Caco-2 (cell line): ENCODE results near the gene ABCC12. TPM values are rescaled to one million over a fixed set of nuclear protein-coding genes. Genes with fewer than 3 reads are reported as not detected.

Experiments used
- BruUV-seq: library from RNA; stranded (reverse); fragments of 400-500 nt; replicated peaks from 2 replicates; lab custom pipeline; 2021; lab: Mats Ljungman, UMichigan
- CTCF ChIA-PET: fragments of 300-600 bp; sonication (Branson Sonifier 250); formaldehyde crosslinking; loops from one replicate; lab custom pipeline; 2022; ENCODE audit warnings: antibody characterized with exemption; lab: Charles Lee
- POLR2A ChIA-PET: fragments of 300-600 bp; sonication (Branson Sonifier 250); formaldehyde crosslinking; loops from one replicate; lab custom pipeline; 2022; ENCODE audit warnings: antibody characterized with exemption; lab: Charles Lee
- DNase-seq, 2 experiments: peaks; one replicate each; pipeline versions ENCODE4 v3.0.0 to v3.0.0-alpha.2; 2020 to 2022
- H3K27me3 ChIP-seq: replicated peaks from 2 replicates; pipeline ENCODE4 v1.6.0; 2011; ENCODE audit warnings: low read length; ENCODE audit not compliant: control insufficient read depth, insufficient read depth
- H3K36me3 ChIP-seq: 2 replicates; pipeline ENCODE4 v1.5.1; 2011; ENCODE audit warnings: low read length; ENCODE audit not compliant: control insufficient read depth, insufficient read depth
- H3K4me1 ChIP-seq: fragments of 250-450 bp; sonication (Bioruptor Pico); 2 replicates; pipeline ENCODE4 v1.5.1; 2020; ENCODE audit warnings: mild to moderate bottlenecking
- H3K4me3 ChIP-seq: 2 replicates; pipeline ENCODE4 v1.5.1; 2011; ENCODE audit warnings: low read depth, mild to moderate bottlenecking, control low read depth, low read length
- H3K9me3 ChIP-seq: fragments of 250-450 bp; sonication (Bioruptor Pico); 2 replicates; pipeline ENCODE4 v1.5.1; 2020; ENCODE audit warnings: mild to moderate bottlenecking, moderate library complexity
- H3K27ac Mint-ChIP-seq: one replicate; pipeline ENCODE4 v1.8.0; 2022; ENCODE audit warnings: mixed read lengths; ENCODE audit not compliant: unreplicated experiment
- H3K27me3 Mint-ChIP-seq: one replicate; pipeline ENCODE4 v1.8.0; 2022; ENCODE audit warnings: mixed read lengths; ENCODE audit not compliant: insufficient read depth, unreplicated experiment
- H3K36me3 Mint-ChIP-seq: one replicate; pipeline ENCODE4 v1.8.0; 2022; ENCODE audit warnings: mild to moderate bottlenecking, mixed read lengths; ENCODE audit not compliant: insufficient read depth, unreplicated experiment
- H3K4me1 Mint-ChIP-seq: one replicate; pipeline ENCODE4 v1.8.0; 2022; ENCODE audit warnings: low read depth, mixed read lengths; ENCODE audit not compliant: unreplicated experiment
- H3K4me3 Mint-ChIP-seq: one replicate; pipeline ENCODE4 v1.8.0; 2022; ENCODE audit warnings: mild to moderate bottlenecking, moderate library complexity, mixed read lengths; ENCODE audit not compliant: unreplicated experiment
- H3K9me3 Mint-ChIP-seq: one replicate; pipeline ENCODE4 v1.8.0; 2022; ENCODE audit warnings: mixed read lengths; ENCODE audit not compliant: unreplicated experiment
- intact Hi-C: fragments of 100-400 bp; cut with micrococcal nuclease; formaldehyde crosslinking; loops from one replicate; pipeline ENCODE4 v1.10.0; 2022; ENCODE audit not compliant: unreplicated experiment
- total RNA-seq: library from RNA; stranded (reverse); gene quantifications from 2 replicates; pipeline ENCODE4 v1.2.3, GENCODE V29; 2022
- TF ChIP-seq, protein P1 (sequence below), 2 experiments: fragments of 200-600 bp in 1 of 2; IDR thresholded peaks; 1 replicate in 1 of 2; 2 replicates in 1 of 2; pipeline versions ENCODE4 v1.5.1 to v1.8.0; 2011 to 2022; ENCODE audit warnings: antibody characterized with exemption in 1 of 2, control low read depth in 1 of 2, inconsistent platforms in 1 of 2, low read depth in 1 of 2, low read length in 1 of 2, mild to moderate bottlenecking in 1 of 2, moderate library complexity in 1 of 2; ENCODE audit not compliant: insufficient read depth in 1 of 2, severe bottlenecking in 1 of 2, unreplicated experiment in 1 of 2

The ABCC12 gene
- total RNA-seq, 1 experiment from 2014 or later, result not detected

DNA sequence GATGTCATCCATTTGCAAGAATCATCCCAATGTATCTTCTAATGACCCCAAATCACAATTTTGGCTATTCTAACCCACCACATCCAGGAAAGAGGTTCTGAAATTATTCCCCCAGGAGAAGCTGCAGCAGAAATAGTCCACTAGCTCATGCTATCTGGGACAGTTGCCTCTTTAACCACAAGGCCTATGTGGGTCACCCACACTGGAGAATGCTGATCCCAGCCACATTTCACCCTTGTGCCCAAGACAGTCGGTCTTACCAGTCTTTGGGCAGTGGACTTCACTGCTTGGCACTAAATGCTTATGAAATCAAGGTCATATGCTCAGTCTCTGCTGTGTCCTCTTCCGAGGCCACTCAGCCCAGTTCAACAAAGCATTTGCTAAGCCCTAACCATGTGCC lies 27.0 kb downstream of the ABCC12 start:
- Histone ChIP-seq H3K36me3 (no peaks in the 10 kb centered on the region), H3K27me3 (no peaks in the 10 kb centered on the region), H3K4me1 (no peaks in the 10 kb centered on the region), H3K4me3 (no peak overlapping the region), H3K9me3 (no peaks in the 10 kb centered on the region)
- CTCF ChIA-PET, result no interaction called here
- POLR2A ChIA-PET, result no interaction called here
- no peaks in the 10 kb centered on the region for H3K4me1 Mint-ChIP-seq
- TF ChIP-seq, protein P1, sequence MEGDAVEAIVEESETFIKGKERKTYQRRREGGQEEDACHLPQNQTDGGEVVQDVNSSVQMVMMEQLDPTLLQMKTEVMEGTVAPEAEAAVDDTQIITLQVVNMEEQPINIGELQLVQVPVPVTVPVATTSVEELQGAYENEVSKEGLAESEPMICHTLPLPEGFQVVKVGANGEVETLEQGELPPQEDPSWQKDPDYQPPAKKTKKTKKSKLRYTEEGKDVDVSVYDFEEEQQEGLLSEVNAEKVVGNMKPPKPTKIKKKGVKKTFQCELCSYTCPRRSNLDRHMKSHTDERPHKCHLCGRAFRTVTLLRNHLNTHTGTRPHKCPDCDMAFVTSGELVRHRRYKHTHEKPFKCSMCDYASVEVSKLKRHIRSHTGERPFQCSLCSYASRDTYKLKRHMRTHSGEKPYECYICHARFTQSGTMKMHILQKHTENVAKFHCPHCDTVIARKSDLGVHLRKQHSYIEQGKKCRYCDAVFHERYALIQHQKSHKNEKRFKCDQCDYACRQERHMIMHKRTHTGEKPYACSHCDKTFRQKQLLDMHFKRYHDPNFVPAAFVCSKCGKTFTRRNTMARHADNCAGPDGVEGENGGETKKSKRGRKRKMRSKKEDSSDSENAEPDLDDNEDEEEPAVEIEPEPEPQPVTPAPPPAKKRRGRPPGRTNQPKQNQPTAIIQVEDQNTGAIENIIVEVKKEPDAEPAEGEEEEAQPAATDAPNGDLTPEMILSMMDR (IDR thresholded peaks at IDR 0.05; ENCODE audit: insufficient read depth in 1 of 2, low read depth in 1 of 2, low read length in 1 of 2, severe bottlenecking in 1 of 2, unreplicated experiment in 1 of 2), result no peak
- no peak overlapping the region for H3K27ac Mint-ChIP-seq
- intact Hi-C loops, result no loop called here
- no peaks in the 10 kb centered on the region for H3K9me3 Mint-ChIP-seq
- no peaks in the 10 kb centered on the region for H3K36me3 Mint-ChIP-seq
- no peaks in the 10 kb centered on the region for H3K27me3 Mint-ChIP-seq
- DNase-seq, result no peak
- BruUV-seq, result no TSS peak
- H3K4me3 Mint-ChIP-seq, result no peak overlapping the region

DNA sequence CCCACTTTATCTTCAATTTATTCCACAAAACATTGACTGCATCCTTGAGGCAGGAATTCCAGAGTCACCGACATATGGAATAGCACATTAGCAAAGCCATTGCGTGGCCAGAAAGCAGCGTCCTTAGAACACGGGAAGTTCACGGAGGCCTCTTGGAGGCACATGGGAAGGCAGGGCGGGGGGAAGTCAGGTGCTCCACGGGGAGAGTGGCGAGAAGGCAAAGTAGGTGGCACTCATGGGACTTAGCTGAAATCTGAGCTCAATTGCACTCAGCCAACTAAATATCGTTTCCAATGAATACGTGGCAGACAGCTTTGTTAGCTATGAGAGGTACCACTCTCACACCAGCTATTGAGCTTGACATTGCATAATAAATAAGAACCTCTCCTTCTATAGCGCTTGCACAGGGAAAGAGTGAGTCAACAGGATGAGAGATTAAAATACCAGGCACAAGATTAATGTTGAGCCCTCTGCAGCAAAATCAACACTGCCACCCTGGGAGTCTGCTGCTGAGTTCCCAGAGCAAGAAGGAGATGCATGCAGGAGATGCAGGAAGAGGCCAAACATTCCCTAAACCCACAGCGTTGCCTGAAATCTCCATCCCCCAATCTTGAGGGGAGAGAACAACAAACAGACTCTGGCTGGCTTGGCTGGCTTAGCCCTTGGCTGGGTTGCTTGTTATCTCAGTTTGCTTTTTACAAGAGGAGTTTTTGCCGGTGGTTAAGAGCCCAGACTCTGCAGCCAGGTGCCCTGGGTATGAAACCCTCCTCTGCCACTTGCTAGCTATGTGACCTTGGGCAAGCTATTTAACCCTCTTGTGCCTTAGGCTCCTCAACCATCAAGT lies 28.8 kb downstream of the ABCC12 start:
- ChIA-PET CTCF (interaction anchor here (0.7 kb wide), 1 partner anchor 38 kb away, joined by 3 read pairs; no protein-coding TSS in a partner anchor), POLR2A (no interaction called here)
- no peak for DNase-seq
- intact Hi-C loops, result no loop called here
- no peaks in the 10 kb centered on the region for H3K4me1 ChIP-seq
- H3K36me3 ChIP-seq, result no peaks in the 10 kb centered on the region
- no TSS peak for BruUV-seq
- Mint-ChIP-seq H3K9me3 (no peaks in the 10 kb centered on the region), H3K4me3 (no peak overlapping the region), H3K4me1 (no peaks in the 10 kb centered on the region), H3K27ac (no peak overlapping the region), H3K27me3 (no peaks in the 10 kb centered on the region), H3K36me3 (no peaks in the 10 kb centered on the region)
- H3K27me3 ChIP-seq, result no peaks in the 10 kb centered on the region
- TF ChIP-seq, protein P1 (IDR thresholded peaks at IDR 0.05; ENCODE audit: insufficient read depth in 1 of 2, low read depth in 1 of 2, low read length in 1 of 2, severe bottlenecking in 1 of 2, unreplicated experiment in 1 of 2), result no peak
- no peaks in the 10 kb centered on the region for H3K9me3 ChIP-seq
- H3K4me3 ChIP-seq, result no peak overlapping the region

DNA sequence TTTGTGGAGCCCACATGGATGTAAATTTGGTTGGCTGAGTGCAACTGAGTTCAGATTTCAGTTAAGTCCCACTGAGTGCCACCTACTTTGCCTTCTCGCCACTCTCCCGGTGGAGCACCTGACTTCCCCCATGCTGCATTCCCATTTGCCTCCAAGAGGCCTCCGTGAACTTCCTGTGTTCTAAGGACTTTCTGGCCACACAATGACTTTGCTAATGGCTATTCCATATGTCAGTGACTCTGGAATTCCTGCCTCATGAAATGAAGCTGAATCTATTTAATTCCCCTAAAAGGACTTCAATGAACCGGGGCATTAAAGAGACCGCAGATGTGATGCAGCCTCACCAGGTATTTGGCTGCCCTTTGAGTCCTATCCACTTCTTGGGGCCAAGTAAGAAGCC lies 29.9 kb downstream of the ABCC12 start:
- H3K27ac Mint-ChIP-seq, result no peak overlapping the region
- POLR2A ChIA-PET, result no interaction called here
- Histone ChIP-seq H3K4me1 (no peaks in the 10 kb centered on the region), H3K9me3 (no peaks in the 10 kb centered on the region), H3K4me3 (no peak overlapping the region), H3K27me3 (no peaks in the 10 kb centered on the region), H3K36me3 (no peaks in the 10 kb centered on the region)
- intact Hi-C loops, result no loop called here
- CTCF ChIA-PET, result interaction anchor here (0.6 kb wide), 1 partner anchor 39 kb away, joined by 3 read pairs; no protein-coding TSS in a partner anchor
- BruUV-seq, result no TSS peak
- H3K36me3 Mint-ChIP-seq, result no peaks in the 10 kb centered on the region
- no peaks in the 10 kb centered on the region for H3K9me3 Mint-ChIP-seq
- no peaks in the 10 kb centered on the region for H3K4me1 Mint-ChIP-seq
- TF ChIP-seq, protein P1 (IDR thresholded peaks at IDR 0.05; ENCODE audit: insufficient read depth in 1 of 2, low read depth in 1 of 2, low read length in 1 of 2, severe bottlenecking in 1 of 2, unreplicated experiment in 1 of 2), result no peak
- no peak overlapping the region for H3K4me3 Mint-ChIP-seq
- H3K27me3 Mint-ChIP-seq, result no peaks in the 10 kb centered on the region
- DNase-seq, result no peak
